ENCODE measurements around the gene RARRES2. TPM values are rescaled to one million over a fixed set of nuclear protein-coding genes. Genes with fewer than 3 reads are reported as not detected.

The RARRES2 gene
- total RNA-seq, 1 experiment from 2014 or later, result not detected

DNA sequence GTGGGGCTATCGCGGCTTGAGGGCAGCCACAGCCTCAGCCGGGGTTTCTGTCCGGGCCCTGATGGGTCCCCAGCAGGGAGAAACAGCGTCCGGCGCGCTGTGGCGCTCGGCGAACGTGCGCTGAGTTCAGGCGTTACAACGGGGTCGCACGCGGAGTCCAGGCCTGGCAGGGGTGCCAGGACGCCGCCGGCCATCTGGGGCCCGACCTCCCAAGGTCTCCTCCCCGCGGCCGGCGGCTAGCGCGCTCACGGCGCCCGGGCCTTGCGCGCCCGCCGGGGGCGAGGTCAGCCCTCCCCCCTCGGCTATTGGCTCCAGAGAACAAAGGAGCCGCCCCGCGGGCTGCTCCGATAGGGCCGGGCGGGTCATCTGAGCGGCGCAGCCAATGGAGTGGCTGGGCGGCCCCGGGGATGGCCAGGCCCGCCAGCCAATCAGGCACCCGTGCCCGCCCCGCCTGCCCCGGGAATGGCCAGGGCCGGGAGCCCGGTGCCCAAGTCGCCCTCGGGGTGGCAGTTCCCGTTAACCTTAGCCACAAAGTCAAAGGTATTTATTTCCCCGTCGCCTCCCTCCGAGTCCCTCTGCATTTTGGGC, 37.5 kb upstream of the RARRES2 start, which contains the start of gene ZNF775:
TSS of gene ZNF775 (plus strand) at position 478 of the 588 bp plus-strand sequence. CDS start 9,141 bp downstream, outside the sequence.
- Mint-ChIP-seq H3K36me3 (ENCODE audit: insufficient read depth, unreplicated experiment) (peaks cover 11% of the 10 kb centered on the region), H3K4me1 (ENCODE audit: insufficient read depth, unreplicated experiment) (peaks cover 27% of the 10 kb centered on the region), H3K9me3 (ENCODE audit: unreplicated experiment) (no peaks in the 10 kb centered on the region), H3K27ac (ENCODE audit: low read depth, unreplicated experiment) (peak within 1 kb of the TSS; percentile 62), H3K27me3 (ENCODE audit: insufficient read depth, unreplicated experiment) (no peaks in the 10 kb centered on the region), H3K4me3 (ENCODE audit: unreplicated experiment) (peak within 1 kb of the TSS; percentile 82)
- TF ChIP-seq, protein P1, sequence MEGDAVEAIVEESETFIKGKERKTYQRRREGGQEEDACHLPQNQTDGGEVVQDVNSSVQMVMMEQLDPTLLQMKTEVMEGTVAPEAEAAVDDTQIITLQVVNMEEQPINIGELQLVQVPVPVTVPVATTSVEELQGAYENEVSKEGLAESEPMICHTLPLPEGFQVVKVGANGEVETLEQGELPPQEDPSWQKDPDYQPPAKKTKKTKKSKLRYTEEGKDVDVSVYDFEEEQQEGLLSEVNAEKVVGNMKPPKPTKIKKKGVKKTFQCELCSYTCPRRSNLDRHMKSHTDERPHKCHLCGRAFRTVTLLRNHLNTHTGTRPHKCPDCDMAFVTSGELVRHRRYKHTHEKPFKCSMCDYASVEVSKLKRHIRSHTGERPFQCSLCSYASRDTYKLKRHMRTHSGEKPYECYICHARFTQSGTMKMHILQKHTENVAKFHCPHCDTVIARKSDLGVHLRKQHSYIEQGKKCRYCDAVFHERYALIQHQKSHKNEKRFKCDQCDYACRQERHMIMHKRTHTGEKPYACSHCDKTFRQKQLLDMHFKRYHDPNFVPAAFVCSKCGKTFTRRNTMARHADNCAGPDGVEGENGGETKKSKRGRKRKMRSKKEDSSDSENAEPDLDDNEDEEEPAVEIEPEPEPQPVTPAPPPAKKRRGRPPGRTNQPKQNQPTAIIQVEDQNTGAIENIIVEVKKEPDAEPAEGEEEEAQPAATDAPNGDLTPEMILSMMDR (IDR thresholded peaks at IDR 0.05; ENCODE audit: unreplicated experiment), result no peak
- POLR2A ChIA-PET, result interaction anchor here (0.8 to 2.4 kb wide), 4 partner anchors 10 to 41 kb away, joined by 3 to 49 read pairs (median 8); partner anchors contain the start of gene REPIN1
- CTCF ChIA-PET, result interaction anchor here (0.7 to 2.1 kb wide), 4 partner anchors 9 to 41 kb away, joined by 4 to 8 read pairs (median 6); no protein-coding TSS in a partner anchor
- DNase-seq (ENCODE audit: unreplicated experiment), result peak; percentile 94
- intact Hi-C loops (cut with micrococcal nuclease), result loop anchor here (1.0 kb wide), 2 partner anchors 11 to 26 kb away; partner anchors contain the start of gene REPIN1
- BruUV-seq (replicated peaks), result no TSS peak

DNA sequence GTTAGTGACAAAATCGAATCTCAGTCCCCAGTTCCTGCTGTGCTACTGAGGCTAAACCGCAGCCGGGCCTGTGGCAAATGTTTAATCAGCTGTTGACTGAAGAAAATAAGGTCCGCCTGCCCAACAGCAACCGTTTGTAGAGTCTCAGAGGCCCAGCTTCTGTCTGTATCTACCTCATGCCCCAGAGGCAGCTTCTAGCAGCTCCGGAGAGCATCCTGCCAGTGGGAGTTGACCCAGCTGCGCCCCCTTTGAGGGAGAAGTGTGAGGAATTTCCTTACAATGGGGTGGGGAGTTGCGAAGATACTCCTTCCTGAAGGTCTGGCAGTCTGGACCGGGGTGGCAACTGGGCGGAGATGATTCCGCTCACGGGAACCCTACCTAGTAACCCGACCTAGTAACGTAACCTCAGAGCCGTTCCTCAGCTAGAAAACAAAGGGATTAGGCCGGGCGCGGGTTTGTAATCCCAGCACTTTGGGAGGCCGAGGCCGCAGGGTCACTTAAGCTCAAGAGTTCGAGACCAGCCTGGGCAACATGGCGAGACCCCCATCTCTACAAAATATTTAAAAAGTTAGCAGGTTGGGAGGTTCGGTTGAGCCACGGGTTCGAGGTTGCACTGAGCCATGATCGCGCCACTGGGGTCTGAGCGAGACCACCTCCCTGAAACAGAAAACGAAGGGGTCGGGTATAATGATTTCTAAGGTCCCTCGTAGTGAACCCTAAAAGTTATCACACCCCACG, 36.9 kb upstream of the RARRES2 start:
- intact Hi-C loops (cut with micrococcal nuclease), result no loop called here
- TSS peak; percentile 88 for BruUV-seq (replicated peaks)
- peaks cover 18% of the 10 kb centered on the region for H3K36me3 Mint-ChIP-seq (ENCODE audit: insufficient read depth, unreplicated experiment)
- H3K9me3 Mint-ChIP-seq (ENCODE audit: unreplicated experiment), result no peaks in the 10 kb centered on the region
- peaks cover 25% of the 10 kb centered on the region for H3K4me1 Mint-ChIP-seq (ENCODE audit: insufficient read depth, unreplicated experiment)
- CTCF ChIA-PET, result interaction anchor here (0.6 to 2.1 kb wide), 11 partner anchors 9 to 701 kb away, joined by 3 to 8 read pairs (median 4); a partner anchor contains a TSS
- H3K4me3 Mint-ChIP-seq (ENCODE audit: unreplicated experiment), result peak overlapping the region; percentile 82
- H3K27ac Mint-ChIP-seq (ENCODE audit: low read depth, unreplicated experiment), result peak overlapping the region; percentile 54
- POLR2A ChIA-PET, result interaction anchor here (0.7 to 2.4 kb wide), 5 partner anchors 9 to 57 kb away, joined by 3 to 49 read pairs (median 6); partner anchors contain the start of gene REPIN1
- DNase-seq (ENCODE audit: unreplicated experiment), result peak; percentile 74
- TF ChIP-seq, protein P1 (IDR thresholded peaks at IDR 0.05; ENCODE audit: unreplicated experiment), result no peak
- H3K27me3 Mint-ChIP-seq (ENCODE audit: insufficient read depth, unreplicated experiment), result no peaks in the 10 kb centered on the region

DNA sequence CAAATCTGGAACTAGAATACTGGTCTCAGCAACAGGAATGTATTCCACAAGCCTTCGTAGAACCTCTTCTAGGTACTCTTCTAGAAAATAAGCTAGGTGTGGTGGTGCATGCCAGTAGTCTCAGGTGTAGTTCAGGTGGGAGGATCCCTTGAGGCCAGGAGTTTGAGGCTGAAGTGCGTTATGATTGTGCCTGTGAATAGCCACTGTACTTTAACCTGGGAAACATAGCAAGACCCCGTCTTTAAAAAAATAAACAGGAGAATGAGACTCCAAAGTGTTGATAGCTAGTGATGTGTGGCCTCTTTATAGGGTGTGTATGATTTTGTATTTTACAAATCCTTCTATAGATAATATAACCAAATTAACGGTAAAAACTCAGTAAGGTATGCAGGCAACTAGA, 36.2 kb upstream of the RARRES2 start:
- BruUV-seq (replicated peaks), result no TSS peak
- DNase-seq (ENCODE audit: unreplicated experiment), result no peak
- H3K36me3 Mint-ChIP-seq (ENCODE audit: insufficient read depth, unreplicated experiment), result peaks cover 22% of the 10 kb centered on the region
- POLR2A ChIA-PET, result interaction anchor here (1.6 to 2.4 kb wide), 3 partner anchors 8 to 28 kb away, joined by 6 to 49 read pairs (median 9); partner anchors contain the start of gene REPIN1
- intact Hi-C loops (cut with micrococcal nuclease), result no loop called here
- no peaks in the 10 kb centered on the region for H3K9me3 Mint-ChIP-seq (ENCODE audit: unreplicated experiment)
- CTCF ChIA-PET, result interaction anchor here (0.7 to 2.1 kb wide), 6 partner anchors 8 to 745 kb away, joined by 3 to 8 read pairs (median 4); a partner anchor contains a TSS
- peak overlapping the region; percentile 54 for H3K27ac Mint-ChIP-seq (ENCODE audit: low read depth, unreplicated experiment)
- H3K4me3 Mint-ChIP-seq (ENCODE audit: unreplicated experiment), result peak overlapping the region; percentile 82
- peaks cover 22% of the 10 kb centered on the region for H3K4me1 Mint-ChIP-seq (ENCODE audit: insufficient read depth, unreplicated experiment)
- H3K27me3 Mint-ChIP-seq (ENCODE audit: insufficient read depth, unreplicated experiment), result no peaks in the 10 kb centered on the region
- TF ChIP-seq, protein P1 (IDR thresholded peaks at IDR 0.05; ENCODE audit: unreplicated experiment), result no peak

DNA sequence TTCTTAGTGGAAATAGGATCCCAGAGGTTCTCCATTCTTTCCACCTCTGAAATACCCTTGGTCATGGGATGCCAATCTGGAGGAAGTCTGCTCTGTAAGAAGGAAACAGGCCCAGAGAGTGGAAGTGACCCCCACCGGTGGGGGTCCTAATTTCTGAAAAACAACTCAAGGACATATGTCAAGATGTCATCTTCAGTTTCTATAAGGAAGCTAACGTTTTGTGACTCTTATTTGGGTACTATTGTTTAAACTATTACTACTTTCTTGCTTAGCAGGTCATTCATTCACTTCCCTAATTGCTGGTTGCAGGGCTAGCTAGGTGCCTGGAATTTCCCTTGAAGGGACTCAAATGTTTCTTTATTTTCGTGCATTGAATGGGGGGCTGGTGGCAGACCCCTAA, 35.8 kb upstream of the RARRES2 start:
- ChIA-PET CTCF (interaction anchor here (0.7 to 2.1 kb wide), 5 partner anchors 11 to 745 kb away, joined by 3 to 8 read pairs (median 4); a partner anchor contains a TSS), POLR2A (interaction anchor here (1.6 to 2.4 kb wide), 3 partner anchors 8 to 28 kb away, joined by 6 to 49 read pairs (median 9); partner anchors contain the start of gene REPIN1)
- intact Hi-C loops (cut with micrococcal nuclease), result no loop called here
- Mint-ChIP-seq H3K4me1 (ENCODE audit: insufficient read depth, unreplicated experiment) (peaks cover 22% of the 10 kb centered on the region), H3K27me3 (ENCODE audit: insufficient read depth, unreplicated experiment) (no peaks in the 10 kb centered on the region), H3K9me3 (ENCODE audit: unreplicated experiment) (no peaks in the 10 kb centered on the region), H3K36me3 (ENCODE audit: insufficient read depth, unreplicated experiment) (peaks cover 26% of the 10 kb centered on the region), H3K4me3 (ENCODE audit: unreplicated experiment) (no peak overlapping the region), H3K27ac (ENCODE audit: low read depth, unreplicated experiment) (no peak overlapping the region)
- no peak for DNase-seq (ENCODE audit: unreplicated experiment)
- no TSS peak for BruUV-seq (replicated peaks)
- TF ChIP-seq, protein P1 (IDR thresholded peaks at IDR 0.05; ENCODE audit: unreplicated experiment), result no peak
